A549 (cell line): ENCODE data around the gene FCRL2. TPM values are rescaled to one million over a fixed set of nuclear protein-coding genes. Genes with fewer than 3 reads are reported as not detected.

ENCODE experiments used
- ATAC-seq, 2 experiments: fragments of 200-7000 bp in 1 of 2; fragments of >200 bp in 1 of 2; cut with Nextera tagmentation in 1 of 2; cut with Tn5 transposase in 1 of 2; 3 replicates each; pipeline versions ENCODE4 v1.8.0 to v1.9.1; 2018 to 2020; ENCODE audit warnings: mild to moderate bottlenecking in 1 of 2, moderate library complexity in 1 of 2
- CTCF ChIA-PET: fragments of 300-600 bp; sonication (Branson Sonifier 250); formaldehyde crosslinking; extraction: SDS; loops from one replicate; lab custom pipeline; 2021; ENCODE audit warnings: antibody characterized with exemption, inconsistent platforms; lab: Yijun Ruan, JAX
- POLR2A ChIA-PET: fragments of 350-600 bp; formaldehyde crosslinking; extraction: SDS; loops from one replicate; lab custom pipeline; 2021; ENCODE audit warnings: antibody characterized with exemption, inconsistent platforms; lab: Yijun Ruan, JAX
- DNase-seq, 2 experiments: peaks; one replicate each; pipeline versions ENCODE4 v3.0.0 to v3.0.0-alpha.2; 2011 to 2016; ENCODE audit warnings: low read depth in 1 of 2, low spot score in 1 of 2
- FAIRE-seq: peaks from 2 replicates; lab custom pipeline; 2011; peaks lifted over from hg19 to GRCh38; lab: Jason Lieb, UNC
- H3K27ac ChIP-seq, 2 experiments: fragments of >200 bp; sonication (Bioruptor Twin); formaldehyde crosslinking; 3 replicates each; pipeline ENCODE4 v1.5.1; 2016 to 2017
- H3K4me1 ChIP-seq: fragments of >200 bp; sonication (Bioruptor Twin); formaldehyde crosslinking; 3 replicates; pipeline ENCODE4 v1.6.1; 2016
- H3K4me2 ChIP-seq: fragments of >200 bp; sonication (Bioruptor Twin); formaldehyde crosslinking; 3 replicates; pipeline ENCODE4 v1.6.1; 2016
- H3K4me3 ChIP-seq: fragments of >200 bp; sonication (Bioruptor Twin); formaldehyde crosslinking; 3 replicates; pipeline ENCODE4 v1.5.1; 2016
- H3K9me3 ChIP-seq: fragments of >200 bp; sonication (Bioruptor Twin); formaldehyde crosslinking; 3 replicates; pipeline ENCODE4 v1.6.1; 2016
- CBX8 ChIP-seq: fragments of 200-600 bp; sonication (generic); IDR thresholded peaks from 2 replicates; pipeline ENCODE4 v1.6.1; 2016
- CEBPB ChIP-seq, 2 experiments: fragments of >200 bp in 1 of 2; sonication (Bioruptor Twin) in 1 of 2; formaldehyde crosslinking in 1 of 2; IDR thresholded peaks; 2 replicates each; pipeline ENCODE4 v1.6.1; 2012 to 2016
- EHF ChIP-seq: fragments of 250-450 bp; sonication (Bioruptor Pico); IDR thresholded peaks from 2 replicates; pipeline ENCODE4 v1.5.0; 2020; ENCODE audit warnings: mild to moderate bottlenecking
- EHMT2 ChIP-seq: fragments of 200-600 bp; sonication (generic); IDR thresholded peaks from 2 replicates; pipeline ENCODE4 v1.6.1; 2016; ENCODE audit warnings: antibody characterized with exemption, low read depth, mild to moderate bottlenecking, moderate library complexity
- ESRRA ChIP-seq: fragments of 150-350 bp; IDR thresholded peaks from 2 replicates; pipeline ENCODE4 v1.6.1; 2014; ENCODE audit warnings: mild to moderate bottlenecking, low read length, borderline replicate concordance
- FOXS1 ChIP-seq: fragments of 250-450 bp; sonication (Bioruptor Pico); IDR thresholded peaks from 2 replicates; pipeline ENCODE4 v1.5.0; 2020; ENCODE audit warnings: mild to moderate bottlenecking, moderate library complexity
- JUN ChIP-seq, 2 experiments: fragments of >200 bp; sonication (Bioruptor Twin); formaldehyde crosslinking; IDR thresholded peaks; 2 replicates in 1 of 2; 3 replicates in 1 of 2; pipeline ENCODE4 v1.6.1; 2016 to 2017
- NFE2L2 ChIP-seq: fragments of 150-350 bp; conservative IDR thresholded peaks from 2 replicates; pipeline ENCODE4 v1.6.1; 2014; ENCODE audit warnings: low read length
- NPAS2 ChIP-seq: fragments of 250-450 bp; sonication (Bioruptor Pico); IDR thresholded peaks from 2 replicates; pipeline ENCODE4 v1.8.0; 2022; ENCODE audit warnings: mild to moderate bottlenecking, moderate library complexity, borderline replicate concordance
- POLR2AphosphoS2 ChIP-seq: conservative IDR thresholded peaks from 2 replicates; pipeline ENCODE4 v1.6.1; 2012; ENCODE audit warnings: low read length, improper control_type of control experiment, inconsistent platforms
- RARB ChIP-seq: fragments of 250-450 bp; sonication (Bioruptor Pico); IDR thresholded peaks from 2 replicates; pipeline ENCODE4 v1.8.0; 2021; ENCODE audit warnings: mild to moderate bottlenecking, moderate library complexity
- RCOR1 ChIP-seq: fragments of 150-350 bp; IDR thresholded peaks from 2 replicates; pipeline ENCODE4 v1.6.1; 2014; ENCODE audit warnings: antibody characterized with exemption, low read length, low read depth
- RNF2 ChIP-seq: fragments of 200-600 bp; sonication (generic); IDR thresholded peaks from 2 replicates; pipeline ENCODE4 v1.6.1; 2016; ENCODE audit warnings: low read depth, mild to moderate bottlenecking, antibody characterized with exemption, moderate library complexity, borderline replicate concordance
- ZFP36 ChIP-seq: fragments of 450-650 bp; IDR thresholded peaks from 2 replicates; pipeline ENCODE4 v1.6.1; 2014; ENCODE audit warnings: borderline replicate concordance; ENCODE audit not compliant: partially characterized antibody
- ZNF302 ChIP-seq: fragments of 250-450 bp; sonication (Bioruptor Pico); IDR thresholded peaks from 2 replicates; pipeline ENCODE4 v1.9.0; 2021; ENCODE audit warnings: inconsistent platforms, mild to moderate bottlenecking, moderate library complexity
- ZSCAN20 ChIP-seq: fragments of 250-450 bp; sonication (Bioruptor Pico); IDR thresholded peaks from 2 replicates; pipeline ENCODE4 v1.8.0; 2022; ENCODE audit warnings: mild to moderate bottlenecking, moderate library complexity
- WGBS: methylation state at CpG from one replicate; pipeline ENCODE4 v1.1.6; 2017; ENCODE audit errors: missing lambda C conversion rate; 5-methylcytosine and 5-hydroxymethylcytosine counted together
- polyA plus RNA-seq, 4 experiments: library from polyadenylated mRNA; depleted of rRNA in 3 of 4; stranded (reverse); fragments of >200 nt; fragmentation: RNase III in 1 of 4; extraction: RNeasy Plus Mini Kit Qiagen cat#74134 plus additional on column Dnase treatment in 1 of 4; gene quantifications; 2 replicates in 3 of 4; 3 replicates in 1 of 4; pipeline ENCODE4 v1.2.3, GENCODE V29; 2011 to 2017
- TF ChIP-seq, protein P1 (sequence below): IDR thresholded peaks from 2 replicates; pipeline ENCODE4 v1.6.1; 2012
- TF ChIP-seq, protein P2 (sequence below): fragments of 250-450 bp; sonication (Bioruptor Pico); IDR thresholded peaks from 2 replicates; pipeline ENCODE4 v1.5.0; 2021; ENCODE audit warnings: mild to moderate bottlenecking, moderate library complexity, borderline replicate concordance

FCRL2 gene
- polyA plus RNA-seq, 2 of the 4 experiments (the other 2 are of a cell fraction): not detected

DNA sequence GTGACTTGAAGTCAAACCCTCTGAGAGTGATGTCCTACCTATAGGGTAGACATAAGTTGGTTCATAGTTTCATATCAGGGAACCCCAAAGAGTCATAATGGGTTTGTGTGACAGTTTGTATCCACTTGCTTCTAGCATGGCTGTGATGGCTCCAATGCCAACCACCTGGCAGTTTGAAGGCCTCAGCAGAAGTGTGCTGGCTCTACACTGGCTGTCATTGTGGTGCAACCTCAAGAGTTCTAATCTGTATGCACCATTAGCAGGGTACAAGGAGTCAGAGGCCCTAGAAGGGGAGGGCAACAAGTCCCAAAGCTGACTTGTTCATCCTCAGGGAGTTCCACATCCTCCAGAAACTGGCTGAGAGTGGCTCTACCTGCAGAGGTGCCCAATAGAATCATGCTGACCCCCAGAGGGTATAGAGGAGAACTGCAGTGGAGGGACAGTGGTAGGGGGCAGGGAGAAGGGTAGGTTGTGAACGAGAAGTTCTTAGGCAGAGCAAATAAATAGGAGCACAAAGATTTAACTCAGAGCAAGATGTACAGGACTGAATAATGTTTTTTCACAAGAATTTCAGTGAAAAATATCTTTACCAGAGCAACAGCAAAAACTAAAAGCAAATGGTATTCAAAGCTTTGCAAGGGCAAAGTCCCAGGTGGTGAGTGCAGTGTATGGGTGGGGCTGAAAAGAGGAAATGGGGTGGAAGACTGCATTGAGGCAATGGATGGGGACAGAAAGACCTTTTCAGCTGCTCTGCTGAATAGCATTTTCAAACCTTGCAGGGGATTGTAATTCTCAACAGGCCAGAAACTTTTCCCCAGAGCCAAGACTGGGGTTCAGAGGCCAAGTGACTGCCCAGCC is 3.2 kb downstream of the FCRL2 start:
- peak in 1 of 2 experiments; percentile 2 for DNase-seq
- WGBS: 0% methylated on average over 1 of the region's 1 CpG
- ChIA-PET POLR2A (no interaction called here), CTCF (interaction anchor here (1.1 kb wide), 1 partner anchor 9 kb away, joined by 3 read pairs; no protein-coding TSS in a partner anchor)
- Histone ChIP-seq H3K4me1 (no peaks in the 10 kb centered on the region), H3K27ac (no peak overlapping the region), H3K4me2 (no peak overlapping the region), H3K9me3 (no peaks in the 10 kb centered on the region), H3K4me3 (no peak overlapping the region)
- no peak for TF ChIP-seq RNF2
- TF ChIP-seq NPAS2 (CRISPR knock-in tag): no peak
- peak in 1 of 2 experiments; percentile 72; a peak in 4 of 6 replicates for ATAC-seq
- FAIRE-seq: no peak

- H3K4me1 ChIP-seq: no peaks in the 10 kb centered on the region
- H3K27ac ChIP-seq: no peak overlapping the region
- no peak overlapping the region for H3K4me2 ChIP-seq
- DNase-seq (no peak), ATAC-seq (no peak), FAIRE-seq (no peak)
- CTCF ChIA-PET: interaction anchor here (1.1 to 1.3 kb wide), 2 partner anchors 11 to 21 kb away, joined by 3 read pairs; no protein-coding TSS in a partner anchor
- H3K9me3 ChIP-seq: no peaks in the 10 kb centered on the region
- TF ChIP-seq ZFP36: no peak
- no peak for TF ChIP-seq CBX8
- TF ChIP-seq RNF2: no peak
- no peak for TF ChIP-seq EHF (CRISPR knock-in tag)
- no peak for TF ChIP-seq NFE2L2
- TF ChIP-seq EHMT2: no peak
- TF ChIP-seq ESRRA: no peak
- TF ChIP-seq RCOR1: no peak
- no peak for TF ChIP-seq RARB (CRISPR knock-in tag)
- no peak for TF ChIP-seq ZNF302 (CRISPR knock-in tag)
- TF ChIP-seq, protein P1, sequence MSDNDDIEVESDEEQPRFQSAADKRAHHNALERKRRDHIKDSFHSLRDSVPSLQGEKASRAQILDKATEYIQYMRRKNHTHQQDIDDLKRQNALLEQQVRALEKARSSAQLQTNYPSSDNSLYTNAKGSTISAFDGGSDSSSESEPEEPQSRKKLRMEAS: no peak
- TF ChIP-seq NPAS2 (CRISPR knock-in tag): no peak
- TF ChIP-seq POLR2AphosphoS2: no peak
- no peak for TF ChIP-seq CEBPB (IDR thresholded peaks at IDR 0.05)
- TF ChIP-seq, protein P2, sequence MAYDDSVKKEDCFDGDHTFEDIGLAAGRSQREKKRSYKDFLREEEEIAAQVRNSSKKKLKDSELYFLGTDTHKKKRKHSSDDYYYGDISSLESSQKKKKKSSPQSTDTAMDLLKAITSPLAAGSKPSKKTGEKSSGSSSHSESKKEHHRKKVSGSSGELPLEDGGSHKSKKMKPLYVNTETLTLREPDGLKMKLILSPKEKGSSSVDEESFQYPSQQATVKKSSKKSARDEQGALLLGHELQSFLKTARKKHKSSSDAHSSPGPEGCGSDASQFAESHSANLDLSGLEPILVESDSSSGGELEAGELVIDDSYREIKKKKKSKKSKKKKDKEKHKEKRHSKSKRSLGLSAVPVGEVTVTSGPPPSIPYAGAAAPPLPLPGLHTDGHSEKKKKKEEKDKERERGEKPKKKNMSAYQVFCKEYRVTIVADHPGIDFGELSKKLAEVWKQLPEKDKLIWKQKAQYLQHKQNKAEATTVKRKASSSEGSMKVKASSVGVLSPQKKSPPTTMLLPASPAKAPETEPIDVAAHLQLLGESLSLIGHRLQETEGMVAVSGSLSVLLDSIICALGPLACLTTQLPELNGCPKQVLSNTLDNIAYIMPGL (CRISPR knock-in tag): no peak
- TF ChIP-seq JUN (IDR thresholded peaks at IDR 0.05): no peak
- TF ChIP-seq FOXS1 (CRISPR knock-in tag): no peak
- no peak for TF ChIP-seq ZSCAN20 (CRISPR knock-in tag)
- TF ChIP-seq, all 56 proteins: peak for 0
- POLR2A ChIA-PET: no interaction called here
- no peak overlapping the region for H3K4me3 ChIP-seq
- 22% methylated on average over 8 of the region's 8 CpGs for WGBS
Observed at GRCh38 chr1:157771661-157772425, 5.1 kb downstream of the FCRL2 start.
